Neuron (in vitro differentiated cells): Measurements from ENCODE around the gene PSPN.
A peak's percentile ranks its signal among the peaks of the same experiment; 100 is the strongest.

Experiments used
- H2AFZ ChIP-seq: one replicate; pipeline ENCODE4 v1.6.1; 2013; ENCODE audit warnings: low read depth, mild to moderate bottlenecking, inconsistent platforms, low read length, moderate library complexity
- H3K27me3 ChIP-seq: one replicate; pipeline ENCODE4 v1.6.1; 2013; ENCODE audit warnings: low read length; ENCODE audit not compliant: insufficient read depth
- H3K36me3 ChIP-seq: one replicate; pipeline ENCODE4 v1.6.1; 2013; ENCODE audit warnings: low read length; ENCODE audit not compliant: insufficient read depth
- H3K4me1 ChIP-seq: one replicate; pipeline ENCODE4 v1.6.1; 2013; ENCODE audit warnings: low read length; ENCODE audit not compliant: insufficient read depth
- H3K4me3 ChIP-seq: 2 replicates; pipeline ENCODE4 v1.5.1; 2013; ENCODE audit warnings: mild to moderate bottlenecking, low read length, moderate library complexity
- H3K9me3 ChIP-seq: one replicate; pipeline ENCODE4 v1.6.1; 2013; ENCODE audit warnings: low read length

Gene PSPN

GRCh38 chr19:6375411-6376010 lies at the start of gene PSPN:
Gene PSPN, minus strand, starts transcription at chr19:6375933. Its CDS starts 84 bp downstream, at chr19:6375849.
- Histone ChIP-seq H2AFZ (no peak within 1 kb of the TSS), H3K36me3 (peaks cover 26% of the 10 kb centered on the region)

GRCh38 chr19:6424939-6425731 lies 49.4 kb upstream of the PSPN start:
- no peaks in the 10 kb centered on the region for H3K9me3 ChIP-seq
- peak overlapping the region; percentile 29 for H2AFZ ChIP-seq
- H3K4me1 ChIP-seq = peaks cover 21% of the 10 kb centered on the region
- no peaks in the 10 kb centered on the region for H3K27me3 ChIP-seq
- H3K36me3 ChIP-seq = peaks cover 25% of the 10 kb centered on the region
- H3K4me3 ChIP-seq = peak overlapping the region; percentile 5

More at GRCh38 chr19:6375411-6376010, at the start of gene PSPN:
- H3K9me3 ChIP-seq = peaks cover 9% of the 10 kb centered on the region
- no peaks in the 10 kb centered on the region for H3K27me3 ChIP-seq
- no peak within 1 kb of the TSS for H3K4me3 ChIP-seq
- H3K4me1 ChIP-seq = peaks cover 7% of the 10 kb centered on the region

- peak within 1 kb of the TSS; percentile 66 for H3K4me3 ChIP-seq
- peak within 1 kb of the TSS; percentile 29 for H2AFZ ChIP-seq
- no peaks in the 10 kb centered on the region for H3K9me3 ChIP-seq
- H3K36me3 ChIP-seq = peaks cover 33% of the 10 kb centered on the region
- H3K4me1 ChIP-seq = peaks cover 21% of the 10 kb centered on the region
- no peaks in the 10 kb centered on the region for H3K27me3 ChIP-seq
Observed at GRCh38 chr19:6424195-6424938, 48.6 kb upstream of the PSPN start, which contains the start of gene KHSRP. Gene KHSRP, minus strand, starts transcription at chr19:6424811. Its CDS starts 110 bp downstream, at chr19:6424701.

- Histone ChIP-seq H3K9me3 (no peaks in the 10 kb centered on the region), H3K4me1 (peaks cover 21% of the 10 kb centered on the region), H3K36me3 (peaks cover 40% of the 10 kb centered on the region), H3K4me3 (peak overlapping the region; percentile 66), H2AFZ (no peak overlapping the region), H3K27me3 (no peaks in the 10 kb centered on the region)
Observed at GRCh38 chr19:6423499-6424194, 47.9 kb upstream of the PSPN start.

- no peaks in the 10 kb centered on the region for H3K9me3 ChIP-seq
- H3K4me3 ChIP-seq = no peak overlapping the region
- H2AFZ ChIP-seq = no peak overlapping the region
- peaks cover 63% of the 10 kb centered on the region for H3K36me3 ChIP-seq
- H3K4me1 ChIP-seq = peaks cover 21% of the 10 kb centered on the region
- no peaks in the 10 kb centered on the region for H3K27me3 ChIP-seq
Observed at GRCh38 chr19:6421075-6422014, 45.6 kb upstream of the PSPN start.

GRCh38 chr19:6418562-6418932 lies 42.8 kb upstream of the PSPN start:
- Histone ChIP-seq H3K36me3 (peaks cover 88% of the 10 kb centered on the region), H2AFZ (no peak overlapping the region), H3K27me3 (no peaks in the 10 kb centered on the region), H3K4me3 (no peak overlapping the region), H3K4me1 (peaks cover 16% of the 10 kb centered on the region), H3K9me3 (no peaks in the 10 kb centered on the region)

- Histone ChIP-seq H3K27me3 (no peaks in the 10 kb centered on the region), H3K4me3 (no peak overlapping the region), H3K9me3 (no peaks in the 10 kb centered on the region), H2AFZ (no peak overlapping the region), H3K4me1 (peaks cover 10% of the 10 kb centered on the region), H3K36me3 (peaks cover 92% of the 10 kb centered on the region)
Observed at GRCh38 chr19:6417713-6418561, 42.2 kb upstream of the PSPN start.

GRCh38 chr19:6416658-6417405 lies 41.1 kb upstream of the PSPN start:
- Histone ChIP-seq H3K4me1 (no peaks in the 10 kb centered on the region), H3K9me3 (no peaks in the 10 kb centered on the region), H2AFZ (no peak overlapping the region), H3K4me3 (no peak overlapping the region), H3K36me3 (peaks cover 84% of the 10 kb centered on the region), H3K27me3 (no peaks in the 10 kb centered on the region)

GRCh38 chr19:6415591-6416190 lies 40.0 kb upstream of the PSPN start:
- no peak overlapping the region for H2AFZ ChIP-seq
- H3K36me3 ChIP-seq = peaks cover 73% of the 10 kb centered on the region
- H3K27me3 ChIP-seq = no peaks in the 10 kb centered on the region
- no peaks in the 10 kb centered on the region for H3K9me3 ChIP-seq
- H3K4me1 ChIP-seq = no peaks in the 10 kb centered on the region
- no peak overlapping the region for H3K4me3 ChIP-seq

- H3K9me3 ChIP-seq = no peaks in the 10 kb centered on the region
- H3K36me3 ChIP-seq = peaks cover 66% of the 10 kb centered on the region
- H3K4me3 ChIP-seq = no peak overlapping the region
- H3K27me3 ChIP-seq = no peaks in the 10 kb centered on the region
- no peaks in the 10 kb centered on the region for H3K4me1 ChIP-seq
- no peak overlapping the region for H2AFZ ChIP-seq
Observed at GRCh38 chr19:6414793-6415590, 39.3 kb upstream of the PSPN start.
